GM19023 (cell line): Measurements from ENCODE around the gene DCTN5.

Experiments
- ATAC-seq: cut with Tn5 transposase; IDR thresholded peaks from one replicate; pipeline ENCODE4 v1.9.1; 2021; ENCODE audit warnings: mild to moderate bottlenecking, moderate library complexity; ENCODE audit not compliant: unreplicated experiment

The DCTN5 gene

DNA sequence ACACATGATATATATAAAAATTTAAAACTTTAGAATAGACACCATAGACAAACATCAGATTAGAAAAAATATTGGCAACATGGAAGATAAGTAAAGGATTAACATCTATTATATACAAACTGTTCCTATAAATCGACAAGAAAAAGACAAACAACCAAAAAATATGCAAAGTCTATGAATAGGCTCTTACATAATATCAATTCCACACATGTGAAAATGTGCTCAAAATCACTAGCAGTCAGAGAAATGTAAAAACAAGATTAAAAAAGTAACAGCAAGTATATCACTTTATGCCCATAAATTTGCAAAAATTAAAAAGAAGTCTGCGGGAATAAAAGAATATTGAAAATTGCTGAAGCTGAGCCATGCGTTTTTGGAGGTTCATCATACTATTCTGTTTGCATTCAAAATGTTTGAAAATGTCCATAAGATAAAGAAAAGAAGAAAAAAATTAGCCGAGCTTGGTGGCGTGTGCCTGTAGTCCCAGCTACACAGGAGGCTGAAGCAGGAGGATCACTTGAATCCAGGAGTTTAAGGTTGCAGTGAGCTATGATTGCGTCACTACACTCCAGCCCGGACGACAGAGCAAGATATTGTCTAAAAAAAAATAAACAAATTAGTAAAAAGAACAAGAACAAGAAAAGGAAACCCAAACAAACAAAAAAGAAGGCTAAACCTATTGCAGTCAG is 83.0 kb downstream of the DCTN5 start:
- no peak for ATAC-seq

GRCh38 chr16:23724785-23725131 is 83.5 kb downstream of the DCTN5 start:
- ATAC-seq, result no peak

DNA sequence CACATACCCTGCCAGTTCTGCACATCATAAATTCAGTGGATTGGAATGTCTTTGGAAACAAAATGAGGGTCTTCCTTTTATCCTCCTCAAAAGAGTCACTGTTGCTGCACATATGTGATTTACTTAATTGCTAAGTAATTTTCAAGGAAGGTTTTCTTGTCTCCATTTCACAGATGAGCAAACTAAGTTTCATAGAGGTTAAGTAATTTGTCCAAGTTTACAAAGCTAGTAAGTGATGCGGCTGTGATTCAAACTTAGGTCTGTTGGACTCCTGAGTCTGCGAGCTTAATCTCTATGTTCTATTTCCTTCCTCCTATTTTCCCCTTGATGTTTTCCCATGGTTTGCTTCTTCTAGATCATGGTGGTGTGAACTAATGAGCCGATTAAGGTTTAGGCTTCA is 85.4 kb downstream of the DCTN5 start:
- no peak for ATAC-seq
